ENCODE results near the gene GMPS.

DNA sequence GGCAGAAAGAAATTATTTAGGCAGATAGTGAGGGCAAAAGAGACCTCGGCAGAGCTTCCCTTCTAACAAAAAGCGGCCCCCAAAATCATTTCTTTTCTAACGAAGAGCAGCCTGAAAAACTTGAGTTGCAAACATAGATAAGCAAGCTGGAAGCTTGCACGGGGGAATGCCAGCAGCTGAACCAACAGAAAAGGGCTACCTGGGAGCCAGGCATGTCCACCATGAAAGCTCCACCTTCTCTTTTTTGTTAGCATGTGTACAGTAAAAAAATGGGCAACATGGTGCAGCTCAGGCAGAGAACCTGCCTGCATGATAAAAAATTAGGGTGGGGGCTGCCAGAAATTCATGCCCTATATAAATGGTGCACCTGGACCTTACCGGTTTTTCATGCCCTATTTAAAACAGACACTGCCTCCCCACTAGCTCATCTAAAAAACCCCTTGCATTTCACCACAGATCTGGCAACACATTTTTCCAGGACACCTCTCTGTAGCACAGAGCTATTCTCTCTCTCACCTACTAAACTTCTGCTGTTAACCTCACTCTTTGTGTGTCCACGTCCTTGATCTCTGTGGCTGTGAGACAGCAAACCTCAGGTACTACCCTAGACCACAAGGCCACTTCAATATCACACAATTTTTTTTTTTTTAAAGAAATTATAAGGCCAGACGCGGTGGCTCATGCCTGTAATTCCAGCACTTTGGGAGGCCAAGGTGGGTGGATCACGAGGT lies 34.9 kb upstream of the GMPS start:
- no peak for TF ChIP-seq CTCF (IDR thresholded peaks at IDR 0.05)
- no peak for TF ChIP-seq POLR2A (IDR thresholded peaks at IDR 0.05)
